ENCODE measurements around the gene HNRNPC. TPM values are rescaled to one million over a fixed set of nuclear protein-coding genes. Genes with fewer than 3 reads are reported as not detected.

HNRNPC gene
- total RNA-seq, 1 experiment from 2014 or later, result 843 TPM

DNA sequence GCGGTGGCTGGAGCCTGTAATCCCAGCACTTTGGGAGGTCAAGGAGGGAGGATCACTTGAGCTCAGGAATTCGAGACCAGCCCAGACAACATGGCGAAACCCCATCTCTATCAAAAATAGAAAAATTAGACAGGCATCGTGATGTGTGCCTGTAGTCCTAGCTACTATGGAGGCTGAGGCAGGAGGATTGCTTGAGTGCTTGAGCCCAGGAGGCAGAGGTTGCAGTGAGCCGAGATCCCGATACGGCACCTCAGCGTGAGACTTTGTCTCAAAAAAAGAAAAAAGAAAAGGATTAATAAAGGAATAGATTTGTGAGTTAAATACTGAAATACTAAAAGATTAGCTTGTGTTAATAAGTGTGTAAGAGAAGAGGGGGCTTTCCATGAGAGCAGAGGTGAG, 40.0 kb upstream of the HNRNPC start:
- peaks cover 0 to 15% of the 10 kb centered on the region in 2 experiments; a peak in 3 of 4 replicates for H3K4me1 ChIP-seq (ENCODE audit: control insufficient read depth in 1 of 2, insufficient read depth in 2 of 2, low read length in 2 of 2)
- H3K9me2 ChIP-seq (ENCODE audit: insufficient read depth), result no peaks in the 10 kb centered on the region
- no peaks in the 10 kb centered on the region for H3K36me3 ChIP-seq (ENCODE audit: control insufficient read depth in 1 of 2, insufficient read depth in 2 of 2, low read length in 2 of 2)
- no peaks in the 10 kb centered on the region for H4K20me1 ChIP-seq (ENCODE audit: insufficient read depth)
- peak overlapping the region; percentile 26; the same call in 1 of the 2 replicates for H3K9ac ChIP-seq (ENCODE audit: low read length)
- intact Hi-C loops (cut with micrococcal nuclease), result no loop called here
- TF ChIP-seq ZFX (IDR thresholded peaks at IDR 0.05), result no peak
- no peak for TF ChIP-seq ZNF274 (IDR thresholded peaks at IDR 0.05; ENCODE audit: low read depth, low read length)
- no peak for TF ChIP-seq CBX3 (IDR thresholded peaks at IDR 0.05; ENCODE audit: low read depth)
- TF ChIP-seq SP1 (IDR thresholded peaks at IDR 0.05; ENCODE audit: low read depth), result no peak
- TF ChIP-seq CEBPB (IDR thresholded peaks at IDR 0.05; ENCODE audit: low read depth), result no peak
- no peak for TF ChIP-seq SRF (IDR thresholded peaks at IDR 0.05; ENCODE audit: low read depth)
- TF ChIP-seq, protein P1, sequence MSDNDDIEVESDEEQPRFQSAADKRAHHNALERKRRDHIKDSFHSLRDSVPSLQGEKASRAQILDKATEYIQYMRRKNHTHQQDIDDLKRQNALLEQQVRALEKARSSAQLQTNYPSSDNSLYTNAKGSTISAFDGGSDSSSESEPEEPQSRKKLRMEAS (IDR thresholded peaks at IDR 0.05), result no peak
- no peak for TF ChIP-seq RAD21 (IDR thresholded peaks at IDR 0.05; ENCODE audit: low read depth)
- no peak for TF ChIP-seq POLR2AphosphoS5 (IDR thresholded peaks at IDR 0.05; ENCODE audit: low read depth, low read length)
- no peak for TF ChIP-seq POLR2A (IDR thresholded peaks at IDR 0.05; ENCODE audit: borderline replicate concordance, extremely low read depth, insufficient read depth, insufficient read length)
- TF ChIP-seq EZH2phosphoT487 (IDR thresholded peaks at IDR 0.05; ENCODE audit: borderline replicate concordance), result no peak
- no peak for TF ChIP-seq YY1 (IDR thresholded peaks at IDR 0.05; ENCODE audit: extremely low read depth, insufficient replicate concordance, low read depth, low read length)
- no peak for TF ChIP-seq ATF3 (IDR thresholded peaks at IDR 0.05)
- no peak for TF ChIP-seq TCF7L2 (IDR thresholded peaks at IDR 0.05; ENCODE audit: borderline replicate concordance, extremely low read depth, insufficient read depth, insufficient read length)
- TF ChIP-seq, protein P2, sequence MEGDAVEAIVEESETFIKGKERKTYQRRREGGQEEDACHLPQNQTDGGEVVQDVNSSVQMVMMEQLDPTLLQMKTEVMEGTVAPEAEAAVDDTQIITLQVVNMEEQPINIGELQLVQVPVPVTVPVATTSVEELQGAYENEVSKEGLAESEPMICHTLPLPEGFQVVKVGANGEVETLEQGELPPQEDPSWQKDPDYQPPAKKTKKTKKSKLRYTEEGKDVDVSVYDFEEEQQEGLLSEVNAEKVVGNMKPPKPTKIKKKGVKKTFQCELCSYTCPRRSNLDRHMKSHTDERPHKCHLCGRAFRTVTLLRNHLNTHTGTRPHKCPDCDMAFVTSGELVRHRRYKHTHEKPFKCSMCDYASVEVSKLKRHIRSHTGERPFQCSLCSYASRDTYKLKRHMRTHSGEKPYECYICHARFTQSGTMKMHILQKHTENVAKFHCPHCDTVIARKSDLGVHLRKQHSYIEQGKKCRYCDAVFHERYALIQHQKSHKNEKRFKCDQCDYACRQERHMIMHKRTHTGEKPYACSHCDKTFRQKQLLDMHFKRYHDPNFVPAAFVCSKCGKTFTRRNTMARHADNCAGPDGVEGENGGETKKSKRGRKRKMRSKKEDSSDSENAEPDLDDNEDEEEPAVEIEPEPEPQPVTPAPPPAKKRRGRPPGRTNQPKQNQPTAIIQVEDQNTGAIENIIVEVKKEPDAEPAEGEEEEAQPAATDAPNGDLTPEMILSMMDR (IDR thresholded peaks at IDR 0.05 in 2 of 3, conservative IDR thresholded peaks at IDR 0.05 in 1 of 3; ENCODE audit: borderline replicate concordance in 1 of 3, insufficient read depth in 1 of 3, low read depth in 2 of 3, low read length in 2 of 3), result no peak
- no peak for TF ChIP-seq JUND (IDR thresholded peaks at IDR 0.05)
- no peak for TF ChIP-seq EGR1 (IDR thresholded peaks at IDR 0.05; ENCODE audit: low read depth)
- CTCF ChIA-PET, result no interaction called here
- H3K79me2 ChIP-seq (ENCODE audit: insufficient read depth, low read length), result no peaks in the 10 kb centered on the region
- H3K9me3 ChIP-seq (ENCODE audit: control insufficient read depth in 1 of 2, insufficient read depth in 1 of 2, low read depth in 1 of 2, low read length in 2 of 2), result no peaks in the 10 kb centered on the region
- POLR2A ChIA-PET, result no interaction called here
- peak overlapping the region; percentile 47 for H3K4me2 ChIP-seq (ENCODE audit: low read length)
- RAD21 ChIA-PET (ENCODE audit: low non-redundant PET in 1 of 2, low total read pairs in 2 of 2, uncharacterized antibody in 2 of 2, unreplicated experiment in 2 of 2), result no interaction called here
- BruUV-seq (replicated peaks), result no TSS peak
- DNase-seq (ENCODE audit: low read depth, low spot score) (no peak), ATAC-seq (0 out of 2 replicates have a peak, but pooled peaks have one; percentile 21)
- peak overlapping the region; percentile 84 for H2AFZ ChIP-seq (ENCODE audit: low read depth, low read length, poor library complexity, severe bottlenecking)
- H3K4me3 ChIP-seq (replicated peaks in 1 of 2; ENCODE audit: low read depth in 1 of 2, low read length in 2 of 2), result no peak overlapping the region
- H3K27ac ChIP-seq (ENCODE audit: low read depth, low read length), result peak overlapping the region; percentile 24; the same call in 1 of the 2 replicates
- H3K27me3 ChIP-seq (ENCODE audit: insufficient read depth, low read length), result no peaks in the 10 kb centered on the region; the same call in 1 of the 2 replicates

All from HCT116 (cell line).